Smooth muscle cell (in vitro differentiated cells): ENCODE measurements around the gene NUP58. TPM values are rescaled to one million over a fixed set of nuclear protein-coding genes. Genes with fewer than 3 reads are reported as not detected.

Experiments used
- DNase-seq: peaks from one replicate; lab custom pipeline; 2025; ENCODE audit not compliant: unreplicated experiment; lab: John Stamatoyannopoulos, UW
- H2AFZ ChIP-seq: fragments of 200-600 bp; sonication (generic); 2 replicates; pipeline ENCODE4 v1.6.0; 2016; ENCODE audit warnings: antibody characterized with exemption, low read depth, mild to moderate bottlenecking
- H3F3A ChIP-seq: fragments of 200-600 bp; sonication (generic); 2 replicates; pipeline ENCODE4 v1.6.0; 2017; ENCODE audit warnings: antibody characterized with exemption, low read depth
- H3K27ac ChIP-seq: fragments of 200-600 bp; sonication (generic); 2 replicates; pipeline ENCODE4 v1.5.1; 2016; ENCODE audit warnings: low read depth, mild to moderate bottlenecking
- H3K27me3 ChIP-seq: fragments of 200-600 bp; sonication (generic); 2 replicates; pipeline ENCODE4 v1.6.1; 2016; ENCODE audit warnings: low read depth, mild to moderate bottlenecking
- H3K36me3 ChIP-seq: fragments of 200-600 bp; sonication (generic); 2 replicates; pipeline ENCODE4 v1.5.1; 2016; ENCODE audit warnings: low read depth
- H3K4me1 ChIP-seq: fragments of 200-600 bp; sonication (generic); 2 replicates; pipeline ENCODE4 v1.5.1; 2016; ENCODE audit warnings: low read depth
- H3K4me2 ChIP-seq: fragments of 200-600 bp; sonication (generic); 2 replicates; pipeline ENCODE4 v1.6.0; 2016; ENCODE audit warnings: mild to moderate bottlenecking
- H3K4me3 ChIP-seq: fragments of 200-600 bp; sonication (generic); 2 replicates; pipeline ENCODE4 v1.5.1; 2016; ENCODE audit warnings: mild to moderate bottlenecking
- H3K79me2 ChIP-seq: fragments of 200-600 bp; sonication (generic); 2 replicates; pipeline ENCODE4 v1.6.0; 2016; ENCODE audit warnings: low read depth, mild to moderate bottlenecking
- H3K9ac ChIP-seq: fragments of 200-600 bp; sonication (generic); 2 replicates; pipeline ENCODE4 v1.6.0; 2016; ENCODE audit warnings: low read depth
- H3K9me3 ChIP-seq: fragments of 200-600 bp; sonication (generic); replicated peaks from 2 replicates; pipeline ENCODE4 v1.5.1; 2016; ENCODE audit warnings: low read depth
- H4K20me1 ChIP-seq: fragments of 200-600 bp; sonication (generic); 2 replicates; pipeline ENCODE4 v1.6.0; 2016; ENCODE audit warnings: low read depth
- CTCF ChIP-seq: fragments of 200-600 bp; sonication (generic); IDR thresholded peaks from 2 replicates; pipeline ENCODE4 v1.5.1; 2017; ENCODE audit warnings: borderline replicate concordance, mild to moderate bottlenecking, antibody characterized with exemption; ENCODE audit not compliant: insufficient read depth, poor library complexity, severe bottlenecking
- WGBS: methylation state at CpG from one replicate; pipeline ENCODE4 v1.1.7; 2016; ENCODE audit warnings: low lambda C conversion rate; 5-methylcytosine and 5-hydroxymethylcytosine counted together
- polyA plus RNA-seq: library from polyadenylated mRNA; unstranded; fragments of >200 nt; fragmentation: Nextera tagmentation; extraction: Ambion mirVana; gene quantifications from 2 replicates; pipeline ENCODE4 v1.2.1, GENCODE V29; 2016
- total RNA-seq: library from RNA; depleted of rRNA; stranded (reverse); fragments of >200 nt; gene quantifications from 2 replicates; pipeline ENCODE4 v1.2.3, GENCODE V29; 2014

The NUP58 gene
- total and polyA plus RNA-seq, 2 experiments from 2014 or later, result 20.3 to 83.0 TPM

DNA sequence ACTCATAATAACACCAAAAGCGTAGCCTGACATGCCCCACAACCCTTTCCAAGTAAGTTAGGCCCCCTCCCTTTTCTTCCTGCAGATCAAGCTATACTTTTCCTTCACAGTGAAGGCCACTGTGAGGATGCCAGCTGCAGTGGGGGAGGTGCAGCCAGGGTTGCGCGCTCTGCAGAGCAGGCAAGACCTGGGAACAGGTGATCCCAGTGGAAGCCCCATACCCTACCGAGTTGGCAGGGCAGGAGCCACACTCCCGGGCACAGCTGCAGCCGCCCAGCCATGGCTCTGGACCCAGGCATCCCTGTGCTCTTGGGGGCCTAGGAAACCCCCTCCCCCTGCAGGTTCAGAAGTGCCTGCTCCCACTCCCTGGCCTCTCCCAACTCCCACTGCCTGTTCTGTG is 32.9 kb upstream of the NUP58 start:
- peaks cover 33% of the 10 kb centered on the region for H4K20me1 ChIP-seq
- 98% methylated on average over 6 of the region's 6 CpGs for WGBS

DNA sequence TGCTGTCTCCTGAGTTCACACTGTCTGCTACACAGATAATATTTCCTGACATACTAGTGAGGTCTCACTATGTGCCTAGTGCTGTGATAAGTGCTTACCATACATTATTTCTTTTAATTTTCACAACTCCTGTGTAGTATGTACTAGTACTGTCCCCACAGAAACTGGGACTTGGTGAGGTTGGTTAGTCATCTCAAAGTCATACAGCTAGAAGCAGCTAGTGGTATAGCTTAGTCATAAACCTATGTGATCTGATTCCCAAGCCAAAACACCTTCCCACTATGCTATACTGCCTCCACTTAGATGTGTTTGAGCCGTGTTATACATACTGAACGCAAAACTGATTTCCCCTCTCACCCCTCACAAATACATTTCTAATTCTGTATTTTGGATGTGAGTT is 24.7 kb upstream of the NUP58 start:
- 100% methylated on average over 2 of the region's 2 CpGs for WGBS
- H3K79me2 ChIP-seq, result peaks cover 47% of the 10 kb centered on the region

More for the DNA sequence above, 32.9 kb upstream of the NUP58 start:
- H3K4me3 ChIP-seq, result no peak overlapping the region
- no peak for TF ChIP-seq CTCF
- H3K27me3 ChIP-seq, result no peaks in the 10 kb centered on the region
- H2AFZ ChIP-seq, result no peak overlapping the region
- H3K36me3 ChIP-seq, result peaks cover 20% of the 10 kb centered on the region
- no peak overlapping the region for H3K27ac ChIP-seq
- H3K9me3 ChIP-seq, result no peaks in the 10 kb centered on the region
- H3K4me1 ChIP-seq, result no peaks in the 10 kb centered on the region
- H3K4me2 ChIP-seq, result no peak overlapping the region
- no peaks in the 10 kb centered on the region for H3F3A ChIP-seq
- peaks cover 13% of the 10 kb centered on the region for H3K79me2 ChIP-seq
- DNase-seq, result no peak
- no peak overlapping the region for H3K9ac ChIP-seq

GRCh38 chr13:25280396-25280795 is 21.0 kb upstream of the NUP58 start:
- H3F3A ChIP-seq, result no peaks in the 10 kb centered on the region
- no peaks in the 10 kb centered on the region for H3K9me3 ChIP-seq
- H3K4me3 ChIP-seq, result no peak overlapping the region
- no peak for TF ChIP-seq CTCF
- H3K27me3 ChIP-seq, result no peaks in the 10 kb centered on the region
- no peak overlapping the region for H3K9ac ChIP-seq
- H3K4me1 ChIP-seq, result no peaks in the 10 kb centered on the region
- no peak overlapping the region for H3K4me2 ChIP-seq
- H2AFZ ChIP-seq, result no peak overlapping the region
- no peaks in the 10 kb centered on the region for H3K36me3 ChIP-seq
- H3K27ac ChIP-seq, result no peak overlapping the region
- H4K20me1 ChIP-seq, result peaks cover 88% of the 10 kb centered on the region
- DNase-seq, result no peak
- H3K79me2 ChIP-seq, result peaks cover 71% of the 10 kb centered on the region

More for the DNA sequence above, 24.7 kb upstream of the NUP58 start:
- H3K4me1 ChIP-seq, result no peaks in the 10 kb centered on the region
- H3K27ac ChIP-seq, result no peak overlapping the region
- TF ChIP-seq CTCF, result no peak
- peaks cover 76% of the 10 kb centered on the region for H4K20me1 ChIP-seq
- H3K36me3 ChIP-seq, result peaks cover 3% of the 10 kb centered on the region
- no peaks in the 10 kb centered on the region for H3K27me3 ChIP-seq
- H3K9ac ChIP-seq, result no peak overlapping the region
- no peaks in the 10 kb centered on the region for H3F3A ChIP-seq
- no peak for DNase-seq
- H3K4me3 ChIP-seq, result no peak overlapping the region
- no peak overlapping the region for H2AFZ ChIP-seq
- no peaks in the 10 kb centered on the region for H3K9me3 ChIP-seq
- no peak overlapping the region for H3K4me2 ChIP-seq

GRCh38 chr13:25281193-25281934 is 20.1 kb upstream of the NUP58 start:
- WGBS, result 69% methylated on average over 4 of the region's 4 CpGs
- no peaks in the 10 kb centered on the region for H3K36me3 ChIP-seq
- no peak overlapping the region for H2AFZ ChIP-seq
- no peak for DNase-seq
- no peaks in the 10 kb centered on the region for H3F3A ChIP-seq
- peaks cover 81% of the 10 kb centered on the region for H3K79me2 ChIP-seq
- no peak overlapping the region for H3K9ac ChIP-seq
- no peak overlapping the region for H3K4me3 ChIP-seq
- no peaks in the 10 kb centered on the region for H3K9me3 ChIP-seq
- no peak for TF ChIP-seq CTCF
- H3K27me3 ChIP-seq, result no peaks in the 10 kb centered on the region
- H3K4me1 ChIP-seq, result no peaks in the 10 kb centered on the region
- no peak overlapping the region for H3K4me2 ChIP-seq
- peaks cover 82% of the 10 kb centered on the region for H4K20me1 ChIP-seq
- no peak overlapping the region for H3K27ac ChIP-seq
